ENCODE results near the gene SCN5A.

- no peak for TF ChIP-seq MEF2A (IDR thresholded peaks at IDR 0.05; ENCODE audit: borderline replicate concordance, low read depth)
- no peak for TF ChIP-seq CHD2 (IDR thresholded peaks at IDR 0.05; ENCODE audit: low read length, partially characterized antibody)
- TF ChIP-seq, protein P1, sequence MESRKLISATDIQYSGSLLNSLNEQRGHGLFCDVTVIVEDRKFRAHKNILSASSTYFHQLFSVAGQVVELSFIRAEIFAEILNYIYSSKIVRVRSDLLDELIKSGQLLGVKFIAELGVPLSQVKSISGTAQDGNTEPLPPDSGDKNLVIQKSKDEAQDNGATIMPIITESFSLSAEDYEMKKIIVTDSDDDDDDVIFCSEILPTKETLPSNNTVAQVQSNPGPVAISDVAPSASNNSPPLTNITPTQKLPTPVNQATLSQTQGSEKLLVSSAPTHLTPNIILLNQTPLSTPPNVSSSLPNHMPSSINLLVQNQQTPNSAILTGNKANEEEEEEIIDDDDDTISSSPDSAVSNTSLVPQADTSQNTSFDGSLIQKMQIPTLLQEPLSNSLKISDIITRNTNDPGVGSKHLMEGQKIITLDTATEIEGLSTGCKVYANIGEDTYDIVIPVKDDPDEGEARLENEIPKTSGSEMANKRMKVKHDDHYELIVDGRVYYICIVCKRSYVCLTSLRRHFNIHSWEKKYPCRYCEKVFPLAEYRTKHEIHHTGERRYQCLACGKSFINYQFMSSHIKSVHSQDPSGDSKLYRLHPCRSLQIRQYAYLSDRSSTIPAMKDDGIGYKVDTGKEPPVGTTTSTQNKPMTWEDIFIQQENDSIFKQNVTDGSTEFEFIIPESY (IDR thresholded peaks at IDR 0.05; ENCODE audit: borderline replicate concordance, low read depth) = no peak
- no peak for TF ChIP-seq GABPA (IDR thresholded peaks at IDR 0.05; ENCODE audit: low read depth)
- TF ChIP-seq EP300 (IDR thresholded peaks at IDR 0.05; ENCODE audit: borderline replicate concordance in 1 of 2, low read depth in 1 of 2, low read length in 1 of 2) = no peak
- TF ChIP-seq TAF1 (IDR thresholded peaks at IDR 0.05; ENCODE audit: borderline replicate concordance, low read depth, low read length) = no peak
- TF ChIP-seq JUND (IDR thresholded peaks at IDR 0.05) = no peak
- TF ChIP-seq SMC3 (IDR thresholded peaks at IDR 0.05; ENCODE audit: low read depth, low read length) = no peak
- no peak for TF ChIP-seq CTCF (IDR thresholded peaks at IDR 0.05)
- TF ChIP-seq NFIC (IDR thresholded peaks at IDR 0.05; ENCODE audit: borderline replicate concordance) = no peak
These were observed 63.6 kb downstream of the SCN5A start for GRCh38 chr3:38585791-38586420.

Measured in SK-N-SH (cell line).